ENCODE data around the gene RPL18.
"Not testable (repeated sequence)": the region's sequence is repeated elsewhere in the genome, so short reads cannot be mapped to it uniquely, and the experiment has no call there.

The RPL18 gene

GRCh38 chr19:48657828-48658227 is 38.9 kb upstream of the RPL18 start:
- not testable (repeated sequence) for H3K27me3 ChIP-seq (replicated peaks; ENCODE audit: control insufficient read depth, insufficient read depth, low read length, poor library complexity, severe bottlenecking); H3K4me1 ChIP-seq (ENCODE audit: control insufficient read depth, insufficient read depth, low read length, poor library complexity, severe bottlenecking); H3K27ac ChIP-seq (ENCODE audit: insufficient read depth, low read length, poor library complexity, severe bottlenecking); H3K36me3 ChIP-seq (ENCODE audit: control insufficient read depth, insufficient read depth, low read length); H3K9me3 ChIP-seq (ENCODE audit: control insufficient read depth, low read length); H3K4me3 ChIP-seq (ENCODE audit: insufficient read depth, low read depth, low read length, poor library complexity, severe bottlenecking); DNase-seq

DNA sequence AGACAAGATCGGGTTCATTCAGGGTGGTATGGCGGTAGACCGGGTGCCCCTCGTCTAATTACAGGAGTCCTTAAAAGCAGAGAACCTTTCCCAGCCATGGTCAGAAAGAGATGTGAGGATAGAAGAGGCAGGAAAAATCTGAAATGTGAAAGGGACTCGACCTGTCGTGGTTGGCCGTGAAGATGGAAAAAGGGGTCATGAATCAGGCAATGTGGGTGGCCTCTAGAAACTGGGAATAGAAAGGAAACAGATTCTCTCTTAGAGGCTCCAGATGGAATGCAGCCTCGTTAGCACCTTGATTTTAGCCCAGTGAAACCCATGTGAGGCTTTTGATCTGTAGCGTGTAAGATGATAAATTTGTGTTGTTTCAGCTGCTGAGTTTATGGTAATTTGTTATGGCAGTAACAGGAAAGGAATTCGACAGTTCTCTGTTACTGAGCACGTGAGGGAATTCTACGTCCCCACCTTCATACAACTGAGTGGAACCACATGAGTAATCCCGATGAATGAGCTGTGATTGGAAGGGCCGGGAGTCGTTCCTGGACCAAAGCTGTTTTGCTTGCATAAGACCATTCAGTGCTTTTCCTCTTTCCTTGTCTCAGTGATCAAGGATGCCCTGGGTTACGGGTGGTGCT is 38.0 kb upstream of the RPL18 start:
- no peak for DNase-seq
- Histone ChIP-seq H3K27ac (ENCODE audit: insufficient read depth, low read length, poor library complexity, severe bottlenecking) (no peak overlapping the region), H3K36me3 (ENCODE audit: control insufficient read depth, insufficient read depth, low read length) (no peaks in the 10 kb centered on the region), H3K9me3 (ENCODE audit: control insufficient read depth, low read length) (no peaks in the 10 kb centered on the region), H3K4me3 (ENCODE audit: insufficient read depth, low read depth, low read length, poor library complexity, severe bottlenecking) (no peak overlapping the region), H3K4me1 (ENCODE audit: control insufficient read depth, insufficient read depth, low read length, poor library complexity, severe bottlenecking) (peaks cover 4% of the 10 kb centered on the region), H3K27me3 (replicated peaks; ENCODE audit: control insufficient read depth, insufficient read depth, low read length, poor library complexity, severe bottlenecking) (no peaks in the 10 kb centered on the region)

DNA sequence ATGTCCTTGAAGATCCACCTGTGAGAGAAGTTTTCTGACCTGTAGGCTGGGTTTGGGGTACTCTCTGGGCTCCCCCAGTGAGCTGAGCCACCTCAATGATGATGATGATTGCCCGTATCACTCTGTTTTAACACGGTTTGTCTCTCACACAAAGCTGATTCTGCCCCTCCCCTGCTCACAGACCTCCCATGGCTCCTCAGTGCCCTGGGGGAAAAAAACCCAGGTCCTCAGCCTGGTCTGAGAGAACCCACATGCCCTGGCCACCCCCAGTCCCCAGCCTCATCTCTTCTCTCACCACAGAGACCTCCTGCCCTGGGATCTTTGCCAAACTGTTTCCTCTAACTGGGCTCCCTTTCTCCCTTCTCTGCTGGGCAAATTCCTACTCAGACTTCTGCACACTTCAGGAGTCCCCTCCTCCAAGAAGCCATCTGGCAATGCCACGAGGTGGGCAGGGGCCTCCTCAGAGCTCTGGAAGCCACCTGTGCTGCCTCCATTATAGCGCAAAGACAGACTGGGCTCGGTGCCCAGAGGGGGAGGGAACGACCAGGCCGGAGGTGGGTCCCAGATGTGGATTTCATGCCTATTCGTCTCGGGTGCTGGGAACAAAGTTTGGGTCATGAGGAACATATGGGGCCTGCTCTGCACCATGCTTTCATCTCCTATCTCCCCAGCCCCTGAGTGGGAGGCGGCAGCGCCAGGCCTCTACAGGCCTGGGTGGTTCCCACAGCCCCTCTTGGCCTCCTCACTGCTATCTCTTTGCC is 35.5 kb upstream of the RPL18 start:
- Histone ChIP-seq H3K27ac (ENCODE audit: insufficient read depth, low read length, poor library complexity, severe bottlenecking) (no peak overlapping the region), H3K9me3 (ENCODE audit: control insufficient read depth, low read length) (no peaks in the 10 kb centered on the region), H3K36me3 (ENCODE audit: control insufficient read depth, insufficient read depth, low read length) (no peaks in the 10 kb centered on the region), H3K4me3 (ENCODE audit: insufficient read depth, low read depth, low read length, poor library complexity, severe bottlenecking) (no peak overlapping the region), H3K27me3 (replicated peaks; ENCODE audit: control insufficient read depth, insufficient read depth, low read length, poor library complexity, severe bottlenecking) (no peaks in the 10 kb centered on the region), H3K4me1 (ENCODE audit: control insufficient read depth, insufficient read depth, low read length, poor library complexity, severe bottlenecking) (no peaks in the 10 kb centered on the region)
- no peak for DNase-seq

DNA sequence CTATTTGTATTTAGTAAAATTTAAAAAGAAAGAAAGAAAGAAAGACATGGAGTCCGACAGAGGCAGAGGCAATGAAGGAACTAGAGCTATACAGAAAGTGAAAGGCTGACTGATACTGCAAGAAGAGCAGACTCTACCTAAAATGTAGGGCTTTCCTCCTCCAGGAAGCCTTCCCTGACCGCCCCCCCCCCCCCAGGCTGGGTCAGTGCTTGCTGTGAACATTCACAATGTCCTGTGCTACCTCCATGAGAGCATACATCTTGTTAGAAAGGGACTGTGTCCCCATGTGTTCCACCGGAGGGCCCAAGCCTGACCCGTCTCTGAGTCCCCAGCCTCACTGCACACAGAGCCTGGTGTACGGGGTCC is 32.7 kb upstream of the RPL18 start:
- no peaks in the 10 kb centered on the region for H3K9me3 ChIP-seq (ENCODE audit: control insufficient read depth, low read length)
- H3K4me1 ChIP-seq (ENCODE audit: control insufficient read depth, insufficient read depth, low read length, poor library complexity, severe bottlenecking) = peaks cover 6% of the 10 kb centered on the region
- no peak for DNase-seq
- H3K27ac ChIP-seq (ENCODE audit: insufficient read depth, low read length, poor library complexity, severe bottlenecking) = no peak overlapping the region
- H3K36me3 ChIP-seq (ENCODE audit: control insufficient read depth, insufficient read depth, low read length) = no peaks in the 10 kb centered on the region
- H3K27me3 ChIP-seq (replicated peaks; ENCODE audit: control insufficient read depth, insufficient read depth, low read length, poor library complexity, severe bottlenecking) = no peaks in the 10 kb centered on the region
- no peak overlapping the region for H3K4me3 ChIP-seq (ENCODE audit: insufficient read depth, low read depth, low read length, poor library complexity, severe bottlenecking)

DNA sequence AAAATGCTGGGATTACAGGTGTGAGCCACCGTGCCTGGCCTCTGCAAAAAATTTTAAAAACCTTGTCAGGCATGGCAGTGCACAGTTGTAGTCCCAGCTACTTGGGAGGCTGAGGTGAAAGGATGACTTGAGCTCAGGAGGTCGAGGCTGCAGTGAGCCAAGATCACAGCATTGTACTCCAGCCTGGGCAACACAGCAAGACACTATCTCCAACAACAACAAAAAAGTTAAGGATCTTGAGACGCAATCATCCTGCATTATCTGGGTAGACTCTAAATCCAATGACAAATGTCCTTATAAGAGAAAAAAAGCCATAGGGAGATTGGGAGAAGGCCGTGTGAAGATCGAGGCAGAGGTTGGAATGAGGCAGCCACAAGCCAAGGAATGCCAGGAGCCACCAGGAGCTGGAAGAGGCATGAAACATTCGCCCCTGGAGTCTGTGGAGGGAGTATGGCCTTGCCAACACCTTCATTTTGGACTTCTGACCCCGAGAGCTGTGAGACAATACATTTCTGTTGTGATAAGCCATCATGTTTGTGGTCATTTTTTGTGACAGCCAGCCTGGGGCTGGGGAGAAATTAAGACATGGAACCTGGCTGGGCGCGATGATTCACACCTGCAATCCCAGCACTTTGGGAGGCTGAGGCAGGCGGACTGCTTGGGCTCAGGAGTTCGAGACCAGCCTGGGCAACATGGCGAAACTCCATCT is 32.1 kb upstream of the RPL18 start:
- no peak overlapping the region for H3K4me3 ChIP-seq (ENCODE audit: insufficient read depth, low read depth, low read length, poor library complexity, severe bottlenecking)
- no peaks in the 10 kb centered on the region for H3K27me3 ChIP-seq (replicated peaks; ENCODE audit: control insufficient read depth, insufficient read depth, low read length, poor library complexity, severe bottlenecking)
- H3K27ac ChIP-seq (ENCODE audit: insufficient read depth, low read length, poor library complexity, severe bottlenecking) = no peak overlapping the region
- no peaks in the 10 kb centered on the region for H3K36me3 ChIP-seq (ENCODE audit: control insufficient read depth, insufficient read depth, low read length)
- DNase-seq = no peak
- H3K4me1 ChIP-seq (ENCODE audit: control insufficient read depth, insufficient read depth, low read length, poor library complexity, severe bottlenecking) = peaks cover 9% of the 10 kb centered on the region
- H3K9me3 ChIP-seq (ENCODE audit: control insufficient read depth, low read length) = no peaks in the 10 kb centered on the region

- Histone ChIP-seq H3K4me3 (ENCODE audit: insufficient read depth, low read depth, low read length, poor library complexity, severe bottlenecking) (no peak overlapping the region), H3K36me3 (ENCODE audit: control insufficient read depth, insufficient read depth, low read length) (no peaks in the 10 kb centered on the region), H3K4me1 (ENCODE audit: control insufficient read depth, insufficient read depth, low read length, poor library complexity, severe bottlenecking) (peaks cover 26% of the 10 kb centered on the region), H3K27ac (ENCODE audit: insufficient read depth, low read length, poor library complexity, severe bottlenecking) (no peak overlapping the region), H3K9me3 (ENCODE audit: control insufficient read depth, low read length) (no peaks in the 10 kb centered on the region), H3K27me3 (replicated peaks; ENCODE audit: control insufficient read depth, insufficient read depth, low read length, poor library complexity, severe bottlenecking) (no peaks in the 10 kb centered on the region)
- DNase-seq = no peak
Measured at GRCh38 chr19:48648134-48648533, 29.2 kb upstream of the RPL18 start.

- Histone ChIP-seq H3K36me3 (ENCODE audit: control insufficient read depth, insufficient read depth, low read length) (no peaks in the 10 kb centered on the region), H3K27ac (ENCODE audit: insufficient read depth, low read length, poor library complexity, severe bottlenecking) (peak overlapping the region; percentile 85), H3K27me3 (replicated peaks; ENCODE audit: control insufficient read depth, insufficient read depth, low read length, poor library complexity, severe bottlenecking) (no peaks in the 10 kb centered on the region), H3K9me3 (ENCODE audit: control insufficient read depth, low read length) (no peaks in the 10 kb centered on the region), H3K4me3 (ENCODE audit: insufficient read depth, low read depth, low read length, poor library complexity, severe bottlenecking) (peak overlapping the region; percentile 59), H3K4me1 (ENCODE audit: control insufficient read depth, insufficient read depth, low read length, poor library complexity, severe bottlenecking) (peaks cover 26% of the 10 kb centered on the region)
- DNase-seq = no peak
Measured at GRCh38 chr19:48646722-48647216, 27.8 kb upstream of the RPL18 start.

GRCh38 chr19:48646001-48646721 is 27.2 kb upstream of the RPL18 start, which contains the start of gene CA11:
Gene CA11, minus strand, starts transcription at chr19:48646187. Its CDS starts 555 bp downstream, at chr19:48645632.
- Histone ChIP-seq H3K9me3 (ENCODE audit: control insufficient read depth, low read length) (no peaks in the 10 kb centered on the region), H3K36me3 (ENCODE audit: control insufficient read depth, insufficient read depth, low read length) (no peaks in the 10 kb centered on the region), H3K27ac (ENCODE audit: insufficient read depth, low read length, poor library complexity, severe bottlenecking) (peak within 1 kb of the TSS; percentile 85), H3K4me3 (ENCODE audit: insufficient read depth, low read depth, low read length, poor library complexity, severe bottlenecking) (peak within 1 kb of the TSS; percentile 59), H3K4me1 (ENCODE audit: control insufficient read depth, insufficient read depth, low read length, poor library complexity, severe bottlenecking) (peaks cover 26% of the 10 kb centered on the region), H3K27me3 (replicated peaks; ENCODE audit: control insufficient read depth, insufficient read depth, low read length, poor library complexity, severe bottlenecking) (no peaks in the 10 kb centered on the region)
- DNase-seq = peak; percentile 84 to 89 (median 88)

DNA sequence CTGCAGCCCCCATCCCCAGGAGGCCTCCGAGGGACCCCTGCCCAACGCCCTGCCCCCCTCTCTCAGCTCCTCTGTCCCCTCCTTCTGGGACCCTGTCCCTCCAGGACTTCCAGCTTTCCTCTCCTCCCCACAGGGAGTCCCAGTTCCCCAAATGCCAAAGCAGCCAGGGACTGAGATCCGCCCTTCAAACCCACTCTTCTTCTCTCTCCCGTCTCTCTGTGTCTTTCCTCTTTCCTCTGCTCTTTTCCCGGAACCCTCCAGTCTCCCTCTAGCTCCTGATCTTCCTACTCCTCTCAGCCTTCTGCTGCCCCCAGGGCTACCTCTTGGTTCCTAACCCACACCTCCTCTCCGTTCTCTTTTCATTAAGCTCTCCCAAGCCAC is 26.6 kb upstream of the RPL18 start:
- Histone ChIP-seq H3K27me3 (replicated peaks; ENCODE audit: control insufficient read depth, insufficient read depth, low read length, poor library complexity, severe bottlenecking) (no peaks in the 10 kb centered on the region), H3K9me3 (ENCODE audit: control insufficient read depth, low read length) (no peaks in the 10 kb centered on the region), H3K27ac (ENCODE audit: insufficient read depth, low read length, poor library complexity, severe bottlenecking) (peak overlapping the region; percentile 85), H3K36me3 (ENCODE audit: control insufficient read depth, insufficient read depth, low read length) (no peaks in the 10 kb centered on the region), H3K4me3 (ENCODE audit: insufficient read depth, low read depth, low read length, poor library complexity, severe bottlenecking) (peak overlapping the region; percentile 59), H3K4me1 (ENCODE audit: control insufficient read depth, insufficient read depth, low read length, poor library complexity, severe bottlenecking) (peaks cover 26% of the 10 kb centered on the region)
- DNase-seq = no peak
